HCT116 (cell line): ENCODE measurements around the gene MOB2. TPM values are rescaled to one million over a fixed set of nuclear protein-coding genes. Genes with fewer than 3 reads are reported as not detected.

Source experiments
- ATAC-seq: fragments of 200-7000 bp; cut with Tn5 transposase; 2 replicates; pipeline ENCODE4 v1.9.1; 2020; ENCODE audit warnings: mild to moderate bottlenecking, moderate library complexity
- BruUV-seq: library from RNA; stranded (reverse); fragments of 400-500 nt; replicated peaks from 2 replicates; lab custom pipeline; 2021; lab: Mats Ljungman, UMichigan
- CTCF ChIA-PET: fragments of 300-600 bp; sonication (Branson Sonifier 250); formaldehyde crosslinking; loops from one replicate; lab custom pipeline; 2021; ENCODE audit warnings: antibody characterized with exemption; lab: Charles Lee
- POLR2A ChIA-PET: fragments of 300-600, 350-600 bp; sonication (Branson Sonifier 250); formaldehyde crosslinking; loops from one replicate; lab custom pipeline; 2021; ENCODE audit warnings: antibody characterized with exemption; lab: Charles Lee
- RAD21 ChIA-PET, 2 experiments: fragments of 300-600 bp; sonication (Branson Sonifier 250); formaldehyde crosslinking; loops; one replicate each; lab custom pipeline; 2023; ENCODE audit warnings: low total read pairs in 2 of 2; ENCODE audit not compliant: uncharacterized antibody in 2 of 2, unreplicated experiment in 2 of 2, low non-redundant PET in 1 of 2; lab: Charles Lee
- DNase-seq: peaks from one replicate; pipeline ENCODE4 v3.0.0-alpha.2; 2010; ENCODE audit warnings: low read depth, low spot score
- H2AFZ ChIP-seq: fragments of 200-600 bp; shearing (Covaris generic), sonication (generic); 2 replicates; pipeline ENCODE4 v1.6.1; 2017; ENCODE audit warnings: low read depth, mixed run types, mixed read lengths, antibody characterized with exemption, low read length; ENCODE audit not compliant: poor library complexity, severe bottlenecking
- H3K27ac ChIP-seq: 2 replicates; pipeline ENCODE4 v1.5.1; 2012; ENCODE audit warnings: low read depth, low read length
- H3K27me3 ChIP-seq: fragments of 200-600 bp; sonication (generic); 2 replicates; pipeline ENCODE4 v1.6.1; 2016; ENCODE audit warnings: mixed run types, low read length, mixed read lengths; ENCODE audit not compliant: insufficient read depth
- H3K36me3 ChIP-seq, 2 experiments: fragments of 200-500 bp in 1 of 2; fragments of 200-600 bp in 1 of 2; sonication (Bioruptor generic) in 1 of 2; sonication (generic) in 1 of 2; 2 replicates each; pipeline versions ENCODE4 v1.5.1 to v1.6.1; 2014 to 2016; ENCODE audit warnings: low read length in 2 of 2, inconsistent platforms in 1 of 2, mixed read lengths in 1 of 2, mixed run types in 1 of 2; ENCODE audit not compliant: insufficient read depth in 2 of 2, control insufficient read depth in 1 of 2
- H3K4me1 ChIP-seq, 2 experiments: fragments of 200-600 bp in 1 of 2; sonication (generic) in 1 of 2; 2 replicates each; pipeline versions ENCODE4 v1.5.1 to v1.6.1; 2012 to 2017; ENCODE audit warnings: low read length in 2 of 2, inconsistent platforms in 1 of 2, mild to moderate bottlenecking in 1 of 2, mixed read lengths in 1 of 2, mixed run types in 1 of 2, moderate library complexity in 1 of 2; ENCODE audit not compliant: insufficient read depth in 2 of 2, control insufficient read depth in 1 of 2
- H3K4me2 ChIP-seq: fragments of 200-600 bp; sonication (generic); 2 replicates; pipeline ENCODE4 v1.6.1; 2017; ENCODE audit warnings: mixed run types, low read length, mixed read lengths
- H3K4me3 ChIP-seq, 2 experiments: fragments of 200-600 bp in 1 of 2; sonication (generic) in 1 of 2; replicated peaks in 1 of 2; 2 replicates each; pipeline ENCODE4 v1.5.1; 2011 to 2016; ENCODE audit warnings: low read length in 2 of 2, control low read depth in 1 of 2, low read depth in 1 of 2, mild to moderate bottlenecking in 1 of 2, mixed read lengths in 1 of 2, mixed run types in 1 of 2
- H3K79me2 ChIP-seq: fragments of 200-600 bp; sonication (generic); 2 replicates; pipeline ENCODE4 v1.6.1; 2017; ENCODE audit warnings: mild to moderate bottlenecking, mixed run types, low read length, moderate library complexity, mixed read lengths; ENCODE audit not compliant: insufficient read depth
- H3K9ac ChIP-seq: fragments of 200-600 bp; sonication (generic); 2 replicates; pipeline ENCODE4 v1.6.1; 2016; ENCODE audit warnings: low read length, mixed read lengths
- H3K9me2 ChIP-seq: fragments of 200-600 bp; sonication (generic), shearing (Covaris generic); 2 replicates; pipeline ENCODE4 v1.6.1; 2017; ENCODE audit warnings: mixed run types, mild to moderate bottlenecking, moderate library complexity; ENCODE audit not compliant: insufficient read depth
- H3K9me3 ChIP-seq, 2 experiments: fragments of 200-500 bp in 1 of 2; fragments of 200-600 bp in 1 of 2; sonication (Bioruptor generic) in 1 of 2; sonication (generic) in 1 of 2; 2 replicates each; pipeline ENCODE4 v1.6.1; 2014 to 2017; ENCODE audit warnings: low read length in 2 of 2, mixed read lengths in 2 of 2, inconsistent platforms in 1 of 2, low read depth in 1 of 2, mild to moderate bottlenecking in 1 of 2, mixed run types in 1 of 2, moderate library complexity in 1 of 2; ENCODE audit not compliant: control insufficient read depth in 1 of 2, insufficient read depth in 1 of 2
- H4K20me1 ChIP-seq: fragments of 200-600 bp; sonication (generic), shearing (Covaris generic); 2 replicates; pipeline ENCODE4 v1.6.1; 2017; ENCODE audit warnings: mixed run types, mild to moderate bottlenecking, moderate library complexity; ENCODE audit not compliant: insufficient read depth
- CBX3 ChIP-seq: IDR thresholded peaks from 2 replicates; pipeline ENCODE4 v1.6.1; 2012; ENCODE audit warnings: low read depth
- EGR1 ChIP-seq: IDR thresholded peaks from 2 replicates; pipeline ENCODE4 v1.6.1; 2012; ENCODE audit warnings: low read depth
- EZH2 ChIP-seq: fragments of 200-600 bp; sonication (generic); IDR thresholded peaks from 2 replicates; pipeline ENCODE4 v1.6.1; 2017; ENCODE audit warnings: antibody characterized with exemption, mixed run types
- POLR2AphosphoS5 ChIP-seq: IDR thresholded peaks from 2 replicates; pipeline ENCODE4 v1.6.1; 2011; ENCODE audit warnings: mild to moderate bottlenecking, low read depth, low read length, moderate library complexity
- REST ChIP-seq: IDR thresholded peaks from 2 replicates; pipeline ENCODE4 v1.6.1; 2012; ENCODE audit warnings: low read depth
- SIN3A ChIP-seq: IDR thresholded peaks from 2 replicates; pipeline ENCODE4 v1.6.1; 2012; ENCODE audit warnings: low read depth
- SRF ChIP-seq: IDR thresholded peaks from 2 replicates; pipeline ENCODE4 v1.6.1; 2012; ENCODE audit warnings: low read depth
- YY1 ChIP-seq: IDR thresholded peaks from 2 replicates; pipeline ENCODE4 v1.6.1; 2011; ENCODE audit warnings: low read length, low read depth, moderate library complexity, mild to moderate bottlenecking; ENCODE audit not compliant: insufficient replicate concordance; ENCODE audit errors: extremely low read depth
- ZBTB33 ChIP-seq: IDR thresholded peaks from 2 replicates; pipeline ENCODE4 v1.6.1; 2011; ENCODE audit warnings: mild to moderate bottlenecking, low read length, moderate library complexity; ENCODE audit not compliant: insufficient replicate concordance; ENCODE audit errors: extremely low read depth
- intact Hi-C: fragments of 100-400 bp; cut with micrococcal nuclease; formaldehyde crosslinking; loops from 2 replicates; pipeline ENCODE4 v1.10.0; 2022
- total RNA-seq: library from RNA; stranded (reverse); gene quantifications from one replicate; pipeline ENCODE4 v1.2.1, GENCODE V29; 2021; ENCODE audit not compliant: unreplicated experiment

The MOB2 gene
- total RNA-seq, 1 experiment from 2014 or later, result 25.7 TPM

GRCh38 chr11:1478544-1478943 lies 8.0 kb downstream of the MOB2 start:
- no peaks in the 10 kb centered on the region for H3K36me3 ChIP-seq
- ChIA-PET RAD21 (no interaction called here), POLR2A (no interaction called here), CTCF (no interaction called here)
- no peak for ATAC-seq
- DNase-seq, result no peak
- no peaks in the 10 kb centered on the region for H3K9me3 ChIP-seq
- H3K4me2 ChIP-seq, result no peak overlapping the region
- H4K20me1 ChIP-seq, result no peaks in the 10 kb centered on the region
- no peaks in the 10 kb centered on the region for H3K4me1 ChIP-seq
- H3K9me2 ChIP-seq, result no peaks in the 10 kb centered on the region
- H3K9ac ChIP-seq, result no peak overlapping the region
- H3K27ac ChIP-seq, result no peak overlapping the region
- TF ChIP-seq SIN3A, result no peak
- TF ChIP-seq SRF, result no peak
- TF ChIP-seq REST, result no peak
- TF ChIP-seq EGR1, result no peak
- no peak for TF ChIP-seq YY1
- no peak for TF ChIP-seq ZBTB33
- no peak for TF ChIP-seq POLR2AphosphoS5
- no peak for TF ChIP-seq CBX3
- TF ChIP-seq EZH2, result no peak
- H3K27me3 ChIP-seq, result no peaks in the 10 kb centered on the region
- H2AFZ ChIP-seq, result no peak overlapping the region
- intact Hi-C loops, result no loop called here
- H3K4me3 ChIP-seq, result no peak overlapping the region
- no peaks in the 10 kb centered on the region; the same call in 1 of the 2 replicates for H3K79me2 ChIP-seq
- no TSS peak for BruUV-seq
